Subcutaneous abdominal adipose tissue (tissue), 5 donors: ENCODE data around the gene DVL3.

Experiments
- H3K27ac ChIP-seq: one replicate; pipeline ENCODE4 v1.7.0; 2013; ENCODE audit warnings: low read depth, mild to moderate bottlenecking, inconsistent platforms, low read length, moderate library complexity
- H3K27me3 ChIP-seq, 5 donors: one replicate each; pipeline ENCODE4 v1.7.0; 2013; ENCODE audit warnings: low read length in 5 of 5, inconsistent platforms in 1 of 5; ENCODE audit not compliant: control insufficient read depth in 5 of 5, insufficient read depth in 4 of 5
- H3K36me3 ChIP-seq, 5 donors: one replicate each; pipeline ENCODE4 v1.7.0; 2013; ENCODE audit warnings: low read length in 5 of 5; ENCODE audit not compliant: control insufficient read depth in 5 of 5, insufficient read depth in 5 of 5
- H3K4me1 ChIP-seq, 5 donors: one replicate each; pipeline ENCODE4 v1.7.0; 2013; ENCODE audit warnings: low read length in 5 of 5, mild to moderate bottlenecking in 3 of 5, moderate library complexity in 1 of 5; ENCODE audit not compliant: control insufficient read depth in 5 of 5, insufficient read depth in 5 of 5
- H3K4me3 ChIP-seq, 5 donors: one replicate each; pipeline ENCODE4 v1.7.0; 2013; ENCODE audit warnings: low read length in 5 of 5, low read depth in 1 of 5
- H3K9ac ChIP-seq, 5 donors: one replicate each; pipeline ENCODE4 v1.7.0; 2013; ENCODE audit warnings: low read length in 5 of 5, mild to moderate bottlenecking in 4 of 5, moderate library complexity in 3 of 5
- H3K9me3 ChIP-seq, 5 donors: one replicate each; pipeline ENCODE4 v1.7.0; 2013; ENCODE audit warnings: low read length in 5 of 5; ENCODE audit not compliant: control insufficient read depth in 5 of 5
- donor health status: healthy.
- donor health status: healthy.
- donor health status: healthy.
- donor health status: healthy.
- donor health status: healthy.

DVL3 gene

DNA sequence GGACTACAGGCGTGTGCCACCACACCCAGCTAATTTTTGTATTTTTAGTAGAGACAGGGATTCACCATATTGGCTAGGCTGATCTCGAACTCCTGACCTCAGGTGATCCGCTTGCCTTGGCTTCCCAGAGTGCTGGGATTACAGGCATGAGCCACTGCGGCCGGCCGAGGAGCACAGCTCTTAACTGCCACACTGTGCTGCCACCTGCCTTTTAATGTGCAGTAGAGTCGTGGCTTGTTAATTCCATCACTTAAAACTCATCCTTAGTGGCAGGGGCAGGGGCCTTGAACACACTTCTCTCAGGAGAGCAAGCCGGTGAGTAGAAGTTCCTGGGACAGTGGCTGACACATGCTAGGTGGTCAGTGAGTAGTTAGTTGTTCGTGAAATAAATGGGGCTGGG is 43.3 kb downstream of the DVL3 start:
- Histone ChIP-seq H3K36me3 (peaks cover 0 to 31% (median 30%) of the 10 kb centered on the region in 5 donors), H3K4me3 (no peak overlapping the region), H3K27ac (no peak overlapping the region), H3K9ac (no peak overlapping the region), H3K27me3 (peaks cover 0 to under 1% (median 0%) of the 10 kb centered on the region in 5 donors), H3K9me3 (no peaks in the 10 kb centered on the region), H3K4me1 (no peaks in the 10 kb centered on the region)

DNA sequence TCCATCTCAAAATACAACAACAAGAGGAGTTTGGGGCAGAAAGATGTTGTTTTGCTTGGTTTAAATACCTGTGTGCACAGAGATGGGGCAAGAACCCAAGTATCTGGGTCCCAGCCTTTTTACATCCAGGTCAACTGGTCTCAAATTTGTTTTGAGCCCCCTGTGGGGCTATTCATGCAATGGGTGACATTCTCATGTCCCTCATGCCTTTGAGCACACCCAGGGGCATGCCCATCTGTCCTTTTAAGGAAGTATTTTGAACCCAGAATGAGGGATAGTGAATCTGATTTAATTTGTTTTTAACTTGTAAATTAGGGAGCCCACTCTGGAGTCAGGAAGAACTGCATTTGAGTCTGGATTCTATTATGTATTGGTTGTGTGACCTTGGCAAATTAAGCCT is 45.6 kb downstream of the DVL3 start:
- Histone ChIP-seq H3K27ac (no peak overlapping the region), H3K4me3 (no peak overlapping the region), H3K9me3 (no peaks in the 10 kb centered on the region), H3K9ac (no peak overlapping the region), H3K27me3 (peaks cover 0 to 3% (median 0%) of the 10 kb centered on the region in 5 donors), H3K4me1 (no peaks in the 10 kb centered on the region), H3K36me3 (peaks cover 0 to 9% (median 8%) of the 10 kb centered on the region in 5 donors)

DNA sequence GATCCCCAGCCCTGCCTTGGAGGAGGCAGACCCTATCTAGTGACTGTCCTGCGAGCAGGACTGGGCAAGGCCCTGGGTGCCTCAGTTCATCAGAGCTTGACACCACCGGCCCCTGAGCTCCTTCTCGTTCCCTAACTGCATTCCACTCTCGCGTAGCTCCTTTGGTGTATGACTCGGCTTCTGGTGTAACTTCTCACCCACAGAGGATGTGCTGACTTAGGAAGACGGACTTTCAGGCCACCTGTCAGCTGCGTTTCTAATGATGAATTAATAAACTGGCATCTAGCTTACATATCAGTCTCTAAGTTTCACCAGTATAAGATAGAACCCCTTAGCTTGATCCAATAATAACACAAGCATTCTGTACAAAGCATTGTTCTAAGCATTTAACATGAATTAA is 48.3 kb downstream of the DVL3 start:
- no peak overlapping the region for H3K9ac ChIP-seq
- H3K4me1 ChIP-seq: no peaks in the 10 kb centered on the region
- peaks cover 0 to 8% (median 2%) of the 10 kb centered on the region in 5 donors for H3K27me3 ChIP-seq
- H3K36me3 ChIP-seq: no peaks in the 10 kb centered on the region
- no peak overlapping the region for H3K4me3 ChIP-seq
- H3K9me3 ChIP-seq: no peaks in the 10 kb centered on the region
- no peak overlapping the region for H3K27ac ChIP-seq

DNA sequence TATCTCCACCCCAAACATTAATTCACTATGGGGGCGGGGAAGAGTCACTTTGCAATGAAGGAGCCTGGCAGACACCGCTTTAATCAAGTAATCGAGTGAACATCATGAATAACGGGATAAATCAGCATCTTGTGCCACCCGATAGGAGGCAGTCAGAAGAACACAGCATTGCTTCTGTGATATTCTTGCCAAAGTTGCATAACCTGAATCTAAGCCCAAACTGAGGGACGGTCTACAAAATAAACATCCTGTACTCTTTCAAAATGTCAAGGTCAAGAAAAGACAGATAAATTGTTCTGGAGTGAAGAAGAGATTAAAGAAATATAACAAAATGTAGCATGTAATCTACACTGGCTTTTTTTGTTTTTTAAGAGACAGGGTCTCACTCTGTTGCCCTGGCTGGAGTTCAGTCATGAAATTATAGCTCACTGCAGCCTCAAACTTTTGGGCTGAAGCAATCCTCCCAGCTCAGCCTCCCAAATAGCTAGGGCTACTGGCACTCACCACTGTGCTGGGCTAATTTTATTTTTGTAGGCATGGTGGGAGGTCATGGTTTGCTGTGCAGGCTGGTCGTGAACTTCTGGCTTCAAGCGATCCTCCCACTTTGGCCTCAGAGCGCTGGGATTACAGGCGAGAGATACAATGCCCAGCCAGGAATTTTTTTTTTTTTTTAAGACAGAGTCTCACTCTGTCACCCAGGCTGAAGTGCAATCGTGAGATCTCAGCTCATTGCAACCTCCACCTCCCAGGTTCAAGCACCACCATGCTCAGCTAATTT is 54.2 kb downstream of the DVL3 start:
- Histone ChIP-seq H3K27me3 (peaks cover 0 to 6% (median 0%) of the 10 kb centered on the region in 5 donors), H3K9ac (no peak overlapping the region), H3K9me3 (no peaks in the 10 kb centered on the region), H3K27ac (no peak overlapping the region), H3K36me3 (no peaks in the 10 kb centered on the region), H3K4me3 (no peak overlapping the region), H3K4me1 (no peaks in the 10 kb centered on the region)

DNA sequence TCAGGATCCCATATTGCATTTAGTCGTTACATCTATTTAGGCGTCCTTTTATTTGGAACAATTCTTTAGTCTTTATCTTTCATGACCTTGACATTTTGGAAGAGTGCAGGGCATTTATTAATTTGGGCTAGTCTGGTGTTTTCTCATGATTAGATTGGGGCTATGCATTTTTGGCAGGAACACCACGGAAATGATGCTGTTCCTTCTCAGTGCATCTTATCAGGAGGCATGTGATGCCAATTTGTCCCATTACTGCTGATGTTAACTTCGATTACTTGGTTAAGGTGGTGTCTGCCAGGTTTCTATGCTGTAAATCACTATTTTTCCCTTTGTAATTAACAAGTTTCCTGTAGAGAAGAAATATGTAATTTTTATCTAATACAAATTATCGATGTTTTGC is 56.1 kb downstream of the DVL3 start:
- Histone ChIP-seq H3K27ac (no peak overlapping the region), H3K9ac (no peak overlapping the region), H3K4me3 (no peak overlapping the region), H3K4me1 (peaks cover 0 to 4% (median 0%) of the 10 kb centered on the region in 5 donors), H3K9me3 (no peaks in the 10 kb centered on the region), H3K36me3 (no peaks in the 10 kb centered on the region), H3K27me3 (peaks cover 0 to 5% (median 0%) of the 10 kb centered on the region in 5 donors)

DNA sequence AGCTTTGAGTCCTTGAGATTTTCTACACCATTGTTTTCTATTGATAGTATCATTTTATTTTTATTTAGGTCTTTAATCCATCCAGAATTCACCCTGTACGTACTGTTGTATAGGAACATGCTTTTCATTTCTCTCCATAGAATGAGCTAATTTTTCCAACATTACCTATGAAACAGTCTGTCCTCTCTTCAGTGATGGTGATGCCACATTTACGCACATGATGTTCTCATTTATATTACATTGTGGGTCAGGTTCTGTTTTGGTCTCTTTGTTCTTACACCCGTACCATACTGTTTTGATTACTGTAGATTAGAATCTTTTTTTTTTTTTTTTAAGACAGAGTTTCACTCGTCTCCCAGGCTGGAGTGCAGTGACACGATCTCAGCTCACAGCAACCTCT is 56.5 kb downstream of the DVL3 start:
- Histone ChIP-seq H3K27me3 (peaks cover 0 to 4% (median 0%) of the 10 kb centered on the region in 5 donors), H3K9me3 (no peaks in the 10 kb centered on the region), H3K36me3 (no peaks in the 10 kb centered on the region), H3K9ac (no peak overlapping the region), H3K4me1 (peaks cover 0 to 4% (median 0%) of the 10 kb centered on the region in 5 donors), H3K4me3 (no peak overlapping the region), H3K27ac (no peak overlapping the region)

DNA sequence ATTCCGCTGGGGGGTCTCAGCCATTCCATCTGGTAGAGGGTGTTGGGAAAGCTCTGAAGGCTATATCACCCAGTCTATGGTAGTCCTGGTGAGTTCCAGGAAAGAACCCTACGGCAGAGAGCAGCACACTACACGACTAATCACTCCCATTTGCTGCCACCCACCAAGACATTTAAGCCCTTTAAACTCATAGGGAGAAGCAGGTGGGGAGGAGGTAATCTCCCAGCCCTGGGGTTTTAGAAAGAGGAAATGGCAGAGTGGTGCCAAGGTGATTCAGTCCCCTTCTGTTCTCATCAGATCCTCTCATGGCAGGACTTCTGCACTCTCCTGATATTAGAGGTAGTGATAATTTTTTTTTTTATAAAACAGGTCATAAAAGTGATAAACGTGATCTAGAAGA is 63.6 kb downstream of the DVL3 start:
- no peaks in the 10 kb centered on the region for H3K9me3 ChIP-seq
- H3K4me1 ChIP-seq: peaks cover 0 to 4% (median 0%) of the 10 kb centered on the region in 5 donors
- no peak overlapping the region for H3K4me3 ChIP-seq
- H3K9ac ChIP-seq: no peak overlapping the region
- H3K27me3 ChIP-seq: peaks cover 0 to 2% (median 0%) of the 10 kb centered on the region in 5 donors
- no peak overlapping the region for H3K27ac ChIP-seq
- no peaks in the 10 kb centered on the region for H3K36me3 ChIP-seq

DNA sequence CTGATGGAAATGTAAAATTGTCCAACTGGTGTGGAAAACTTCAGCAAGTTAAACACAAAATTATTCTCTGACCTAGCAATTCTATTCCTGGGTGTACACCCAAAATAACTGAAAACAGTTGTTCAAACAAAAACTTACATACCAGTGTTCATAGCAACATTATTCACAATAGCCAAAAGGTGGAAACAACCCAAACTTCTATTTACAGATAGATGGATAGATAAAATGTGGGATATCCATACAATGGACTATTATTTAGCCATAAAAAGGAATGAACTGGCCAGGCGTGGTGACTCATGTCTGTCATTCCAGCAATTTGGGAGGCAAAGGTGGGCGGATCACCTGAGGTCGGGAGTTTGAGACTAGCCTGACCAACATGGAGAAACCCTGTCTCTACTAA is 67.3 kb downstream of the DVL3 start:
- H3K9me3 ChIP-seq: no peaks in the 10 kb centered on the region
- H3K36me3 ChIP-seq: no peaks in the 10 kb centered on the region
- H3K27me3 ChIP-seq: peaks cover 0 to 3% (median 1%) of the 10 kb centered on the region in 5 donors
- no peak overlapping the region for H3K9ac ChIP-seq
- H3K4me3 ChIP-seq: no peak overlapping the region
- no peak overlapping the region for H3K27ac ChIP-seq
- H3K4me1 ChIP-seq: no peaks in the 10 kb centered on the region
